GM12878 (cell line): ENCODE measurements around the gene NOP14. TPM values are rescaled to one million over a fixed set of nuclear protein-coding genes. Genes with fewer than 3 reads are reported as not detected.

Source experiments
- ATAC-seq: fragments of 200-7000 bp; cut with Tn5 transposase; 3 replicates; pipeline ENCODE4 v1.9.1; 2020; ENCODE audit warnings: mild to moderate bottlenecking, moderate library complexity
- BruUV-seq: library from RNA; stranded (reverse); fragments of 400-500 nt; replicated peaks from 2 replicates; lab custom pipeline; 2021; lab: Mats Ljungman, UMichigan
- CTCF ChIA-PET: fragments of 300-600 bp; sonication (Branson Sonifier 250); formaldehyde crosslinking; extraction: SDS; loops from one replicate; lab custom pipeline; 2021; ENCODE audit warnings: inconsistent platforms; lab: Yijun Ruan, JAX
- POLR2A ChIA-PET: fragments of 350-600 bp; formaldehyde crosslinking; extraction: SDS; loops from one replicate; lab custom pipeline; 2021; ENCODE audit warnings: inconsistent platforms; lab: Charles Lee
- RAD21 ChIA-PET: fragments of 300-600 bp; sonication (Branson Sonifier 250); formaldehyde crosslinking; loops from one replicate; lab custom pipeline; 2023; ENCODE audit warnings: antibody characterized with exemption; ENCODE audit not compliant: unreplicated experiment; lab: Charles Lee
- SMC1A ChIA-PET: fragments of 300-600 bp; sonication (Branson Sonifier 250); formaldehyde crosslinking; loops from one replicate; lab custom pipeline; 2023; ENCODE audit not compliant: unreplicated experiment, uncharacterized antibody; lab: Charles Lee
- DNase-seq: peaks from one replicate; pipeline ENCODE4 v3.0.0-alpha.2; 2011; ENCODE audit warnings: low read depth, low spot score
- FAIRE-seq: peaks from 3 replicates; lab custom pipeline; 2011; peaks lifted over from hg19 to GRCh38; lab: Jason Lieb, UNC
- H2AFZ ChIP-seq: 2 replicates; pipeline ENCODE4 v1.6.0; 2011; ENCODE audit warnings: low read depth, low read length, control low read depth; ENCODE audit not compliant: control insufficient read depth
- H3K27ac ChIP-seq: 2 replicates; pipeline ENCODE4 v1.5.1; 2011; ENCODE audit warnings: control low read depth; ENCODE audit not compliant: control insufficient read depth, insufficient read depth
- H3K27me3 ChIP-seq, 2 experiments: replicated peaks in 1 of 2; 2 replicates each; pipeline versions ENCODE4 v1.6.0 to v1.6.1; 2011; ENCODE audit warnings: low read length in 1 of 2; ENCODE audit not compliant: control insufficient read depth in 2 of 2, insufficient read depth in 2 of 2
- H3K36me3 ChIP-seq, 2 experiments: 2 replicates each; pipeline ENCODE4 v1.5.1; 2011; ENCODE audit warnings: low read length in 1 of 2; ENCODE audit not compliant: control insufficient read depth in 2 of 2, insufficient read depth in 2 of 2
- H3K4me1 ChIP-seq: 2 replicates; pipeline ENCODE4 v1.6.1; 2011; ENCODE audit warnings: mild to moderate bottlenecking, low read length, moderate library complexity, mixed read lengths; ENCODE audit not compliant: control insufficient read depth, insufficient read depth
- H3K4me2 ChIP-seq: 2 replicates; pipeline ENCODE4 v1.6.0; 2011; ENCODE audit warnings: control low read depth; ENCODE audit not compliant: control insufficient read depth, insufficient read depth
- H3K4me3 ChIP-seq: fragments of 200-600 bp; sonication (generic); 2 replicates; pipeline ENCODE4 v1.5.1; 2016
- H3K79me2 ChIP-seq: 2 replicates; pipeline ENCODE4 v1.6.0; 2011; ENCODE audit warnings: low read length; ENCODE audit not compliant: control insufficient read depth, insufficient read depth
- H3K9ac ChIP-seq: 2 replicates; pipeline ENCODE4 v1.8.0; 2011; ENCODE audit warnings: low read length, control low read depth, mixed read lengths; ENCODE audit not compliant: control insufficient read depth, insufficient read depth
- H3K9me3 ChIP-seq: replicated peaks from 3 replicates; pipeline ENCODE4 v1.5.1; 2011; ENCODE audit warnings: mild to moderate bottlenecking, low read length; ENCODE audit not compliant: control insufficient read depth, insufficient read depth
- H4K20me1 ChIP-seq: 2 replicates; pipeline ENCODE4 v1.6.0; 2011; ENCODE audit not compliant: control insufficient read depth, insufficient read depth
- CBX5 ChIP-seq: sonication (generic); IDR thresholded peaks from 2 replicates; pipeline ENCODE4 v1.6.1; 2016; ENCODE audit warnings: low read depth, moderate library complexity, mild to moderate bottlenecking, inconsistent platforms
- HDAC6 ChIP-seq: fragments of 200-600 bp; sonication (generic); IDR thresholded peaks from one replicate; pipeline ENCODE4 v1.8.0; 2017; ENCODE audit warnings: antibody characterized with exemption; ENCODE audit not compliant: unreplicated experiment
- IRF3 ChIP-seq: fragments of 450-650 bp; IDR thresholded peaks from 2 replicates; pipeline ENCODE4 v1.6.1; 2014; ENCODE audit warnings: mild to moderate bottlenecking
- NR2C1 ChIP-seq: fragments of 450-650 bp; IDR thresholded peaks from 2 replicates; pipeline ENCODE4 v1.6.1; 2017; ENCODE audit warnings: antibody characterized with exemption, mild to moderate bottlenecking, moderate library complexity
- SIN3A ChIP-seq: IDR thresholded peaks from 2 replicates; pipeline ENCODE4 v1.6.1; 2012; ENCODE audit warnings: low read depth, low read length, improper control_type of control experiment
- STAT3 ChIP-seq: IDR thresholded peaks from 2 replicates; pipeline ENCODE4 v1.6.1; 2011; ENCODE audit warnings: low read depth, low read length, improper control_type of control experiment
- TCF12 ChIP-seq: IDR thresholded peaks from 2 replicates; pipeline ENCODE4 v1.6.1; 2011; ENCODE audit warnings: low read depth, mild to moderate bottlenecking, low read length
- WGBS: methylation state at CpG from one replicate; pipeline ENCODE4 v1.1.6; 2016; ENCODE audit warnings: low lambda C conversion rate; ENCODE audit not compliant: insufficient replicate concordance, insufficient coverage; ENCODE audit errors: missing lambda C conversion rate; 5-methylcytosine and 5-hydroxymethylcytosine counted together
- in situ Hi-C: fragments of 300-500 bp; cut with MboI; formaldehyde crosslinking; loops from 9 replicates; pipeline ENCODE4 v1.14.3; 2018; ENCODE audit warnings: mixed read lengths
- intact Hi-C: fragments of 100-400 bp; cut with micrococcal nuclease; formaldehyde crosslinking; loops from one replicate; pipeline ENCODE4 v1.14.2; 2022; ENCODE audit not compliant: unreplicated experiment
- polyA plus RNA-seq, 11 experiments: library from polyadenylated mRNA; depleted of rRNA in 4 of 11; unstranded in 6 of 11; stranded (reverse) in 5 of 11; fragments of >200 nt; fragmentation: Nextera tagmentation in 4 of 11; fragmentation: Illumina TruSeq in 1 of 11; extraction: Ambion mirVana in 4 of 11; extraction: Trizol in 1 of 11; gene quantifications; 1 replicate in 1 of 11; 2 replicates in 10 of 11; pipeline versions ENCODE4 v1.2.1 to v1.2.3, GENCODE V29; 2011 to 2016; ENCODE audit warnings: inconsistent platforms in 2 of 11, missing spikeins in 2 of 11, low read depth in 1 of 11
- total RNA-seq, 4 experiments: library from RNA; depleted of rRNA in 3 of 4; stranded (reverse); fragments of >200 nt in 3 of 4; fragmentation: Illumina TruSeq in 1 of 4; extraction: Trizol in 1 of 4; gene quantifications; 2 replicates each; pipeline versions ENCODE4 v1.2.1 to v1.2.3, GENCODE V29; 2013 to 2021

Gene NOP14
- total and polyA plus RNA-seq, 10 of the 15 experiments (the other 5 are each of a cell fraction or from before 2014, with no cell fraction given), result 13.8 to 80.6 (median 49.7) TPM

GRCh38 chr4:2982012-2982411 is 18.8 kb upstream of the NOP14 start (continued):
- TF ChIP-seq SIN3A (no peak), TCF12 (no peak), NR2C1 (no peak), IRF3 (no peak), HDAC6 (no peak)

GRCh38 chr4:2981256-2981819 is 18.1 kb upstream of the NOP14 start:
- Histone ChIP-seq H3K79me2 (no peaks in the 10 kb centered on the region), H3K36me3 (no peaks in the 10 kb centered on the region), H3K9me3 (peaks cover 12% of the 10 kb centered on the region; the same call in 2 of the 3 replicates), H4K20me1 (no peaks in the 10 kb centered on the region), H3K4me2 (no peak overlapping the region), H3K4me3 (no peak overlapping the region), H3K9ac (no peak overlapping the region), H2AFZ (no peak overlapping the region), H3K27ac (no peak overlapping the region), H3K4me1 (no peaks in the 10 kb centered on the region), H3K27me3 (no peaks in the 10 kb centered on the region)
- ATAC-seq (no peak), FAIRE-seq (no peak), DNase-seq (no peak)
- in situ Hi-C loops (no loop called here), intact Hi-C loops (no loop called here)
- RAD21 ChIA-PET, result interaction anchor here (1.1 kb wide), 1 partner anchor 52 kb away, joined by 3 read pairs; no protein-coding TSS in a partner anchor
- no TSS peak for BruUV-seq
- WGBS, result 48% methylated on average over 4 of the region's 4 CpGs
- SMC1A ChIA-PET, result no interaction called here
- POLR2A ChIA-PET, result no interaction called here
- CTCF ChIA-PET, result interaction anchor here (1.0 kb wide), 1 partner anchor 20 kb away, joined by 3 read pairs; no protein-coding TSS in a partner anchor
- peak; percentile 70; the same call in 1 of the 2 replicates for TF ChIP-seq CBX5
- TF ChIP-seq STAT3, result no peak
